RWPE1 (cell line): ENCODE measurements around the gene CDC27.

ENCODE experiments used
- CTCF ChIA-PET: fragments of 350-600 bp; sonication (Branson Sonifier 250); formaldehyde crosslinking; extraction: SDS; loops from one replicate; lab custom pipeline; 2021; lab: Yijun Ruan, JAX
- POLR2A ChIA-PET: fragments of 400-600 bp; formaldehyde crosslinking; extraction: SDS; loops from one replicate; lab custom pipeline; 2020; ENCODE audit warnings: antibody characterized with exemption; ENCODE audit not compliant: low non-redundant PET; lab: Yijun Ruan, JAX
- DNase-seq: peaks from one replicate; pipeline ENCODE4 v3.0.0; 2012; ENCODE audit warnings: low spot score
- H3K27ac ChIP-seq: fragments of 450-650 bp; 2 replicates; pipeline ENCODE4 v1.5.1; 2017
- CTCF ChIP-seq: fragments of 450-650 bp; conservative IDR thresholded peaks from 2 replicates; pipeline ENCODE4 v1.5.1; 2017; ENCODE audit warnings: low read depth, mild to moderate bottlenecking

CDC27 gene

GRCh38 chr17:47232465-47232864 is 43.4 kb upstream of the CDC27 start:
- TF ChIP-seq CTCF = no peak
- DNase-seq = no peak
- CTCF ChIA-PET = interaction anchor here (0.6 to 1.8 kb wide), 3 partner anchors 83 to 410 kb away, joined by 6 to 8 read pairs (median 8); no protein-coding TSS in a partner anchor
- H3K27ac ChIP-seq = no peak overlapping the region
- POLR2A ChIA-PET = no interaction called here

- CTCF ChIA-PET = interaction anchor here (1.6 kb wide), 1 partner anchor 83 kb away, joined by 8 read pairs; no protein-coding TSS in a partner anchor
- H3K27ac ChIP-seq = no peak overlapping the region
- no peak for TF ChIP-seq CTCF
- DNase-seq = no peak
- POLR2A ChIA-PET = no interaction called here
These were observed 42.8 kb upstream of the CDC27 start for GRCh38 chr17:47231866-47232265.

DNA sequence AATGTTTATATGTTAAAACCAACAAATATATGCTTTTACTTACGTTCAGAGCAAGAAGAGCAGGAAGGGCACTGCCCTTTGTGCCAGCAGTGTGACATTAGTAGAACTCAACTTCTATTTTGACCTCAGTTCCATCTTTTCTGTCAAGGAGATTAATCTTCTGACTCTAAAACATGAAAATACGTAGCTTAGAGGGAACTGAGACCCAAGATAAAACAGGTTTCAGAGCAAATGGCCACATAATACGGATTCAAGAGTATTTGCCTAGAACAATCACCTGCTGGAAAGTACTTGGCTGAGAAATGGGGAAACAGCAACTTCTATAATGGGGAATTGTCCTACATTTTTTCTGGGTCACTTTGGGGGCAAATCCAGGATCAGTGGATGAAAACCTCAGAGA is 42.2 kb upstream of the CDC27 start:
- ChIA-PET CTCF (interaction anchor here (0.6 to 2.5 kb wide), 3 partner anchors 81 to 106 kb away, joined by 3 to 8 read pairs (median 8); no protein-coding TSS in a partner anchor), POLR2A (interaction anchor here (0.5 kb wide), 1 partner anchor 1097 kb away, joined by 3 read pairs; no protein-coding TSS in a partner anchor)
- no peak for TF ChIP-seq CTCF
- DNase-seq = no peak
- H3K27ac ChIP-seq = no peak overlapping the region

- no peak for TF ChIP-seq CTCF
- H3K27ac ChIP-seq = no peak overlapping the region
- ChIA-PET POLR2A (interaction anchor here (0.5 kb wide), 1 partner anchor 1097 kb away, joined by 3 read pairs; no protein-coding TSS in a partner anchor), CTCF (interaction anchor here (0.6 to 2.5 kb wide), 4 partner anchors 81 to 107 kb away, joined by 3 to 8 read pairs (median 6); no protein-coding TSS in a partner anchor)
- DNase-seq = no peak
These were observed 41.8 kb upstream of the CDC27 start for GRCh38 chr17:47230864-47231263.

DNA sequence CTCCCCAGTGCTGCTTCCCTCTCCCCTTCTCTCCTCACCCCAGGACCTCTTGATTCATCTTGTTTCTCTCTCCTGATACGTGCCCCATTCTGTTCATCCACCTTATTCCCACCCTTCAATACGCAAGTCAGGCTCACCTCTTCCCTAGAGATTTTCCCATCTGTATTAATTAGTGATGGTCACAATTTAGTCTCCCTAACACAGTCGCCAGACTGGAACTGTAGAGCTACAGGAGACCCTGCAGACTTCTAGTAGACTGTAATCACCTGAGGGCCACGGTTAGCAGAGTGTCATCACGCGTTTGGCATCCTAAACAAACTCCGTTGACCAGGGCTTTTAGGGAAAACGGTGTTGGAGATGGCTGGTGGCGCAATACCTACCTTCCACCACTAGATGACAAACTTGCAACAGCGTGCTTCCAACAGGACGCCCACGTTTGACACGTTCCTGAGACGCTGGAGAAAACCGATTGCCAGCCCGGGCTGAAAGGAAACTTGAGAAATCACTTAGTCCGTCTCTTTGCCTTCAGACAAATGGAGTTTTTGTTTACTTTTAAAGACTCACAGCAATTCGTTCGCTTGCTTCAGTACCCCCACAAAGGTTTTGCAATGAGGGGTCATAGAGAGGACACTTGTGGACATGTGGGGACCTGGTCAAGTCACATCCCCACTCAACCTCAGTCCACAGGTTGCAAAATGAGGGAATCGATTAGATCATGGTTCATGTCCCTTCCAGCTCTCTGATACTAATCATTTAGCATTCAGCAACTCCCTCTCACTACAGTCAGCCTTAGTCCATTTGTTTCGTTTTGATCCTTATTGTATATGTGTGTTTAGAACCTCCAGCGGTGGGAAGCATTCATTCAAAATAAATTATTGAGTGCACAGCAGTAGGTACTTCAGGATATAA is 40.7 kb upstream of the CDC27 start:
- DNase-seq = peak; percentile 87
- ChIA-PET POLR2A (no interaction called here), CTCF (interaction anchor here (0.7 to 2.5 kb wide), 7 partner anchors 15 to 87 kb away, joined by 3 to 9 read pairs (median 4); no protein-coding TSS in a partner anchor)
- peak; percentile 100 for TF ChIP-seq CTCF
- no peak overlapping the region for H3K27ac ChIP-seq

DNA sequence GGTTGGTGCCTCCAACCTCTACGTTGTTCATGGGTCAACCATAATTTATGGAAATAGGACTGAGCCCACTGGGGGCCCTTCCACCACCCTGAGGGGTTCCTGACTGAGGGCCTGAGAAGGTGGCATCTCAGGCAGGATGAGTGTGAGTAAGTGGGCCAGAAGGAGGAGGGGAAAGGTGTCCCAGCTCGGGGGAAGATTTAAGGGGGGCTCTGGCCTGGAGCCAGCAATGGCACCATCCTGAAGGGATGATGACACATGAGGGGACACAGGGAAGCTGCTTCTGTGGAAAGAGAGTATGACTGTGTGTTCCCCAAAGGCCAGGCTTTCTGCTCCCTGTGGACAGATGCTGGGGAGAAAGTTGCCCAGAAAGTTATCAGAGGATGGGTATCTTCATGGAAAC is 38.8 kb upstream of the CDC27 start:
- no peak for DNase-seq
- no peak overlapping the region for H3K27ac ChIP-seq
- no peak for TF ChIP-seq CTCF
- POLR2A ChIA-PET = no interaction called here
- CTCF ChIA-PET = no interaction called here
